Measurements from ENCODE around the gene APOBEC3C.
"Not testable (repeated sequence)": the region's sequence is repeated elsewhere in the genome, so short reads cannot be mapped to it uniquely, and the experiment has no call there.

Gene APOBEC3C
- total RNA-seq = 62.2 to 237 (median 202) reads per million in 4 experiments

DNA sequence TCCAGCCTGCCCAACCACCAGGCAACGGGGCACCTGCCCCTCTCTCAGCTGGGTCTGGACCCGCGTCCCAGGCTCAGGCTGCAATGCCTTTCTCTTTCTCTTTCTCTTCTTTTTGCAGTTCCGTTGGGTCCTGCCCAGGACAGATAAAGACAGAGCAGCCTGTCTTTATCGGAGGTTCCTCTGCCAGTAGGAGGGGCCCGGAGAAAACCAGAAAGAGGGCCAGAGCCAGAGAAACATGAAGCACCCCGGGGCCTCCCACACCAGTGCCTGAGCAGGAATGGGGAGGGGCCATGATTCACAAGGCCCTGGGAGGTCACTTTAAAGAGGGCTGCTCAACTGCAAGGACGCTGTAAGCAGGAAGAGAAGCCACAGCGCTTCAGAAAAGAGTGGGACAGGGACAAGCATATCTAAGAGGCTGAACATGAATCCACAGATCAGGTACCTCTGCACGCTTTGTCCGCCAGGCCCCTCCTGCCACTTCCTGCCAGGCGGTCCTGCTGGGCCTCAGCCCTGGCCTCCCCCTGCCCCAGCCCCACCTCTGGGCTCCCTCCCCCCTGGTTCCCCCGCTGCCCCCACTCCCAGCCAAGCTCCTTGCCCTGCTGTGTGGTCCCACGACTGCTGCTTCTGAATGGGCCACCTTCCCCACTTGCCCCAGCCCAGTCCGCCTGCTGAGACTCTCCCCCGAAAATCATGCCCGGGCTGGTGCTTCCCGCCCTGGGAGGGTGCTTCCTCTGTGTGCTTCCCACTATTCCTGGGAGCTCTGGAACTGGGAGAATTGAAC lies at the start of gene APOBEC3C:
APOBEC3C (plus strand) TSS at position 316 of the 781 bp plus-strand sequence; CDS start at position 422, 106 bp downstream.
- peak; percentile 37 for DNase-seq

DNA sequence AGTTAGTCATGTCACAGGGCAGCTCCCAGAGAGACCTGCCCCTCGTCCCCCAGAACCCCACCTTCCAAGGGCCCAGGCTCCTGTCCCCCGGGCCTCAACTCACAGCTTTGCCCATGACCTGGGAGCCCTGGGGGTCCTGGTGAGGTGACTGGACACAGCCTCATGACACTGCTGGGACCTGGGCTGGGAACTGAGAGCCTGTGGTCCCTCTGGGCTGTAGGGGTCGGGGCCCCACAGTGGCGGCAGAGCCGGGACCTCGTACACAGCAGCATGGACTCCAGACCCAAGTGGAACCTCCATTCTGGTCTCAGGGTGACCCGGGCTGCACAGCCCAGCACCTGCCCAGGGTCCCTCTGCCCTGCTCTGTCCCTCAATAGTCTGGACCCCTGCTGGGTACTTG lies 49.8 kb upstream of the APOBEC3C start:
- no peak for DNase-seq

DNA sequence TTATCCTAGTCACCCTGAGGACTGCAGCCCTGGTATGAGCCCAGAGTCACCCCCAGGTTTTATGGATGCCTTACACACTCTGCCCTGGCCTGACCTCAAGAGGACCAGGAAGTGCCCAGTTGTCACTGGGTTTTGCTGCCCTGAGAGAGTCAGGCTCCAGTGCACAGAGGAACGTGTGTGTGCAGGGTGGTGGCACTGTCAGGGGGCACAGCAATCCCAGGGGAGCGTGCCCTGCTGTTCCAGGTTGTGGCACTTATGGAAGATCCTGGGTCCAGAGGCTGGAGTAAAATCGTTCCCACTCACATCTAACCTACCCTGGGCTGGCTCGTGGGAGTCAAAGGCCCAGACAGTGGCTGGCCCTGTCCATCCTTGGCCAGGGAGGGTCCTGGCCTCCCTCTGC lies 49.1 kb upstream of the APOBEC3C start:
- no peak for DNase-seq

DNA sequence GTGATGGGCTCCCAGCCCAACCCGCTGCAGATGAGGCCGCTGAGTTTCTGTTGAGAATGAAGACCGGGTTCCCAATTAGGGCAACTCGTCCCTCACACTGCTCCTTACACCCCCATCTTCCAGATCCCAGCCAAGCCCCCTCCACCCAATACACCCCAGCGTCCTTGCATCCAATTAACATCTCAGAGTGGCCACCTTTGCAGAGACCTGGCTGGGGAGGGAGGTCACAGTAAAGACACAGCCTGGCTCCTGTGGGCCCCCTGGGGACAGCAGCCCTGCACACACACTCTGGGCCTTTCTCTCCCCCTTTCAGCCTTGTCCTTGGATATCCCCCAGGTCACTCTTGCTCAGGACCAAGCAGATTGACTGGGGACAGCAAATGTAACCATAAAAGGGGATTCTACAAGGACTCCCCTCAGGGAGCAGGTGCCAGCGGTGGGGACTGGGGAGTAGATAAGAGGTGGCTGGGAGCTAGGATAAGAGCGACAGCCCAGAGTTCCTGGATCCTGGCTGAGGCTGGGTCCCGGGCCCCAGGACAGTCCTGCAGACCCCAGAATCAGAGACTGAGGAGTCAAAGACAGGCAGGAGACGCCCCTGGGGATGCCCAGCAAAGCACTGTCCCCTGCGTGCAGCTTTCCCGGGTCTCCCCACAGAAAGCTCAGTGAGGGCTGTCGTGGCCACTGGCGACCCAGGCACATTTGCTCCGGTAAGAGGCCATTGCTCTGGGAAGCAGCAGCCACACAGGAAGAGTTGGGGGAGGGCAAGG lies 48.3 kb upstream of the APOBEC3C start:
- no peak for DNase-seq

DNA sequence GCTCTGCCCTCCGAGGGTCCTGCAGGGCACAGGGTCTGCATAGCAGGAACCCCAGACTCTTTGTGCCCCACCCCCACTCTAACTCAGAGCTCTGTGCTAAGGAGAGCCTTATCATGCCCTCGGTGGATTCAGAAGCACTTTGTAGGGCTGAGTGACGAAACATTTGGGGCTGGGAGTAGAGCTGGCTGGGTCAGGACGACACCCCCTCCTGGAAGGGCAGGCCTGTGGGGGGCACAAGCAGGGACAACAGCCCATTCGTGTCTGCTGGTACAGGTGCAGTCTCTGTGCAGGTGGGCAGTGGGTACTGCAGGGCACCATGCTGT lies 47.7 kb upstream of the APOBEC3C start:
- no peak for DNase-seq

DNA sequence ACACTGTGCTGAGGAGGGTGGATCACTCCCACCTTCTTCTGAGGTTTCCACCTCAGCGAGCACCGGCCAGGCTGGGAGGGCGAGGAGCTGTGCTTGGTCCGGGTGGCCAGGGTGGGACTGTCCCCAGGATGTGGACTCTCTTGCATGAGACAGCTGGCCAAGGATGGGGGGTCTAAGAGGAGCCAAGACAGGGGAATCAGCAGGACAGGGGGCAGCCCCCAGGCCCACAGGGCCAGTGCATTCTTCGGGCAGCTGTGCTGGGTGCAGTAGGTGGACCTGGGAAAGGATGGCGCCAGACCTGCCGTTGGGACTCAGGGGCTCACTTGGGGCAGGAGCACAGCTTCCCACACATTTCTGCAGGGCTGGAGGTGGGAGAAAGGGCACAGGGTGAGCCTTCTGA lies 47.1 kb upstream of the APOBEC3C start:
- DNase-seq = no peak

DNA sequence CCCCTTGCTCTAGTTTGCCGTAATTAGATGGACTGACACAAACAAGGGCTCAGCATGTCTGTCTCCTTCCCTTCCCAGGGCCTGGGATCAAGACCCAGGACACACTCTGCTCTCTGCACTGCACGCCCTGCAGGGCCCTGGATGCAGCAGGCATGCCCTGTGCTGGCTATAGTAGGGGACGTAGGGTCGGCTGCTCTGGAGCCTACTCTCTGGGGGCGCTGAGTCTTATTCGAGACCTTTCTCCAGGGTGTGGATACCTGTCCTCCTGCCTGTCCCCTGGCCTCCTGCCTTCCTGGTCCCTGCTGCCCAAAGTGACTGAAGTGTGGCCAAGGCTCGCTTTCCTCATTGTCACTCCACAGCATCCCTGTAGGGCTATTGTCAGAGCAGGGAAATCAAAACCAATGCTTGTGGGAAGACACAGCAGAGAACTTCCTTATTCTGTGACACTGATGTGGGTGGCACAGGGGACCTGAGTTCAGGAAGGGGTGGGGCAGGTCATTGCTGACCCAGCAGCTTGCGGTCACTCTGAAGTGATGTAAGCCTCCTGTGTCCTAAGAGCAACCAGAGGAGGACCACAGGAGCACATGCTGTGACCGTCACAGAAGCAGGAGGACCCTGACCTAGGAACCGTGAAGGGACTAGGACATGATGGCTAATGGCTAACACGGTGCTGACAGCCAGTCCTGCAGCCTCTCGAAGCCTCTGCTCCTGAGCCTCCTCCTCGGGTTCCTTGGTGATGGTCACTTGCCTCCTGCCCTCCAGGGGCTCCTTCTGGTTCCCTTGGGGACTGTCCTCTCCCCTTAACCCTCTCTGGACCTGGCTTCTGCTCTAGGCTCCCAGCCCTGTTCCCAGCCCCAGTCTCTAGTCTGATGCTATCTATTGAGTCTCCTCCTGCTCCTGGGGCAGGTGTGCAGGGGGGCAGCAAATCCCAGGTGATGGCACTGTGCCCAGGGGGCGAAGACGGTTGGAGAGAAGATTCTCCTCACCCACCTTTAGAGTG lies 46.3 kb upstream of the APOBEC3C start:
- no peak for DNase-seq

DNA sequence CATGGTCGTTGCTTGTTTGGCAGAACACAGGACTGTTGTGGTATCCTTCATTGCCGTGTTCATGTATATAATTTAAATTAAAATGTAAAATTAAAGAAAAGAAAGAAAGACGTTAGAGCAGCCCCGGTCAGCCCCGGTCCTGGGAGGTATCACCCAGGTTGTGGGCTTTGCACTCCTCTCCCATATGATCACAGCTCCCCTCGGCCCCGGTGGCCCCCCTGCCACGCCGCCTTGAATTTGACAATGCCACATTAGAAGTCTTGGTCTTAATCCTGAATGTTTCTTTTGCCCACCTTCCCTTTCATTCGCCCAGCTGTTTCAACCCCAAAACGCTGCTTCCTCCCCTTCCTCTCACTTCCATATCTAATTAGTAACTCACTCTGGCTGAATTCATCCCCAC lies 45.3 kb upstream of the APOBEC3C start:
- DNase-seq = no peak

DNA sequence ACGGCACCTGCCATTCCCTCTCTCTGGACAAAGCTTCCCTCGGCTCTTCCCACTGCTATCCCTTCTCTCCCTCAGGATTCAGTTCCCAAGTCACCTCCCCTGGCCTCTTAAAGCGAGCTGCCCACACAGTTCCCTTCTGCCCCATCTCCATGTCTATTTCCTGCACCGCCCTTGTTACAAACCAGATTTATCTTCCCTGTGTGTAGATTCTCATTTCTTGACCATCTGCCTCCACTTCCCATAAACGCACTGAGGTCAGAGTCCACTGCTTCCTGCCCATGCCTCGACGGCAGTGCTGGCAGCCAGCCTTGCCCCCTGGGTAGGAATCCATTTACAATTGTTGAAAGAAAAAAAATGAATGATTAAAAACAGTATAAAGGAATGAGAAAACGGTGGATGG lies 43.5 kb upstream of the APOBEC3C start:
- no peak for DNase-seq

DNA sequence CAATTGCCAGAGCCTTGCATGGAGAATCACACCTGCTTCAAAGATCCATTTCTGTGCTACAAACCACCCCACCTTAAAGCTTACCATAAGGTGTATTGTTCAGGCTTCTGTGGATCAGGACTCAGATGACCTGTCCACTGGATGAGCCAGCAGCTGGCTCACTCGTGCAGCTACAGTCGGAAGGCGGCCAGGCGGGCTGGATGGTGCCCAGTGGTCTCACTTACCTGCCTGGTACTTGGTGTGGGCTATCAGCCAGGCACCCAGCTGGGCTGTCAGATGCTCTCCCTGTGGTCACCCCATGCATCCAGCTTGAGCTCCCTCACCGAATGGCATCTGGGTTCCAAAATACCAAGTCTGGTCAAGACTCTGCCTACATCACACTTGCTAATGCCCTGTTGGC lies 42.9 kb upstream of the APOBEC3C start:
- no peak for DNase-seq

DNA sequence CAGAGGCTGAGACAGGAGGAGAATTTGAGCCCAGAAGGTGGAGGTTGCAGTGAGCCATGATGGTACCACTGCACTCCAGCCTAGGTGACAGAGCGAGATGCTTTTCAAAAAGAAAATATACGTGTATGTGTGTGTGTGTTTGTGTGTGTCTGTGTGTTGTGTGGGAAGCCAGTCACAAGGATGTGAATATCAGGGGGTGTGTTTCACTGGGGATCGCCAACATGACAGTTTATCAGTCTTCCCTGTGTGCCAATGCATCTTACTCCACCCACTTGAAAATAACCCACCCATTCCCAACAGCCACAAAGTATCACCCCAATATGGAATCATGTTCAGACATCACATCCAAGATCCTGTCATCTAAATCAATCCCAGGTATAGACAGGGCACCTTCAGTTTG lies 42.3 kb upstream of the APOBEC3C start:
- no peak for DNase-seq

DNA sequence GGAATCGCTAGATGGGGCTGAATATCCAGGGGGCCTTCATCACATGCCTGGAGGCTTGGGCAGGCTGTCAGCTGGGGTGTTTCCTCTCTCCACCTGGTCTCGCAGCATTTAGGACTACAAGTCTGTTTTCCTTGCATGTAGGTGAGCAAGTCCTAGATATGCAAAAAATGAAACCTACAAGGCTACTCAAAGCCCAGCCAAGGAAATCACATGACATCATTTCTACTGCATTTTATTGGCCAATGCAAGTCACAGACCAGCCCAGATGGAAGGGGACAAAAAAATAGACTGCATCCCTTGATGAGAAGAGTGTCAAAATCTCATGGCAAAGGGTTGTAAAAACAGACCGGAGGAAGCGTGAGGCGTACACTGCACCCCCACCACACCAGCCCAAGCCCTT lies 41.5 kb upstream of the APOBEC3C start:
- DNase-seq = no peak

DNA sequence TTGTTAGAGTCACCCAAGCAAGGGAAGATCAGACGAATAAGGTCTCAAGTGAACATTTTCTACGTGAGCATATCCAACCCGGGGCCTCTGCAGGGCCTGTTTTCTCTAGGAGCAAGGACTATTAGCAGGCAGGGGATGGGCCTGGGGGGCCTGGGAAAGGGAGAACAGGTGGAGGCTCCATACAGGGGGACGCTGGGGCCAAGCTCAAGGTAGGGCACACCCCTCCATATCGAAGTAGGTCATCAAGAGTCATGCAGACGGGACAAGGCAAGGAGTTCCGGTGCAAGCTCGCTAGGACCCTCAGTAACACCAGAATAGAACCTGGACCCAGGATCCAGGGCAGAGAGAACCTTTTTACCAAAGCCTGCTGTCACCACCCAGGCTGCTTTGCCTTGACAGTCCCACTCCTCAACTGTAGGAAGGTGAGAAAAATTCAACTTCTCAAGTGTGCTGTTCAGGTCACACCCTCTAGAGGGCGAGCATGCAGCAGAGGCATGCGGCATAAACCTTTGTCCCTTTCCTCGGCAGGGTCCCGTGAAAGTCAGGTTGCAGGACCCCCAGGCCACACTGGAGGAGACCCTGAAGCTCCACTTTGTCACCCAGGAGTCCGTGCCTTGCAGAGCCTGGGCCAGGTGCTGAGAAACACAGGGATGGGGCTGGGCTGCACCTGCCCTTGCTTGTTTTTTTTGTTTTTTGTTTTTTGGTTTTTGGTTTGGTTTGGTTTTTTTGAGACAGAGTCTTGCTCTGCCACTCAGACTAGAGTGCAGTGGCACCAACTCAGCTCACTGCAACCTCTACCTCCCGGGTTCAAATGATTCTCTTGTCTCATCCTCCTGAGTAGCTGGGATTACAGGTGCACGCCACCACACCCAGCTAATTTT lies 40.5 kb upstream of the APOBEC3C start:
- DNase-seq = no peak

DNA sequence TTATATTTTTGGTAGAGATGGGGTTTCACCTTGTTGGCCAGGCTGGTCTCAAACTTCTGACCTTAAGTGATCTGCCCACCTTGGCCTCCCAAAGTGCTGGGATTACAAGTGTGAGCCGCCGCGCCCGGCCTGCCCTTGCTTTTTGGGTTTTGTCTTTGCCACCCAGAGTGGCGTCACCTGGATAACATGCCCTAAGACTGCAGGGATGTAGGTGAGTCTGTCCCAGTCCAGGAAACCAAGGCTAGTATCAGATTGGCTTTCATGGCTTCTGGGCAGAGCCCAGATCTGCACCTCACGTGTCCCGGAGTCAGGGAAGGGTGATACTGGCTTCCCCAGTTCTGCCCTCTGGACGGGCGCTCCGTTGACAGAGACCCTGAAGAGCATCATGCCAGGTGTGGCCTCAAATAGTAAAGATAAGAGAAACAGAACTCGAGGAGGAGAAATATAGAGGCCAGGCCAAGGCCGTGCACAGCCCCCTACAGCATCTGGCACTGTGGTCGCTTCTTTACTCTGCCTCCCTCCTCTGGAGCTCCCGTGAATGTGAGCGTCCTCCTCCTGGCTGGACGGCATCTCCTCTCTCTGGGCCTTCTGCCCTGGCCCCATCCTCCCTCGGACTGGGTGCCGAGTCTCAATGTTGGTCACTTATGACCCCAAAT lies 39.8 kb upstream of the APOBEC3C start:
- DNase-seq = no peak

DNA sequence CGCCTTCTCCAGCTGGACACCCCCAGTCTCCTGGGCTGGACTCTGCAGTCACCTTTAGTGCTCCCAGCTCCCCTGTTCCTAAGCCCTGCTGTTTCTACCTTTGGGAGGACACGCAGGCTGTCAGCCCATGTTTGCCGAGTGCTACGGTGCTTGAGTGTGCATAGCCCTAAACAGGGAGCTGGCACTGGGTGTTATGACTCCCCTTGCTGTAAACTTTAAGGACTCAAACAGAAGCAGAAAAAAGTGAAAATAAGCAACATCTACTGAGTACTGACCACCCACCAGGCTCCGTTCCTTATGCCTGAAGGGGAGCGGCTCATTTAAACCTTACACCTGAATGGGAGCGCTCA lies 39.3 kb upstream of the APOBEC3C start:
- DNase-seq = no peak

DNA sequence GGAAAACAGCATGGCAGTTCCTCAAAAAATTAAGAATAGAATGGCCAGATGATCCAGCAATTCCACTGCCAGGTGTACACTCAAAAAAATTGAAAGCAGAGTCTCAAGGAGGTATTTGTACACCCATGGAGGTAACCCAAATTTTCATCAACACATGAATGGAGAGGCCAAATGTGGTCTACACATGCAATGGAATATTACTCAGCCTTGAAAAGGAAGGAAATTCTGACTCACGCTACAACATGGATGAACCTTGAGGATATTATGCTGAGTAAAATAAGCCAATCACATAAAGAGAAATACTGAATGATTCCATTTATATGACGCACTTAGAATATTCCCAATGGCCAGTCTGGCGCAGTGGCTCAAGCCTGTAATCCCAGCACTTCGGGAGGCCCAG lies 36.8 kb upstream of the APOBEC3C start:
- DNase-seq = not testable (repeated sequence)

DNA sequence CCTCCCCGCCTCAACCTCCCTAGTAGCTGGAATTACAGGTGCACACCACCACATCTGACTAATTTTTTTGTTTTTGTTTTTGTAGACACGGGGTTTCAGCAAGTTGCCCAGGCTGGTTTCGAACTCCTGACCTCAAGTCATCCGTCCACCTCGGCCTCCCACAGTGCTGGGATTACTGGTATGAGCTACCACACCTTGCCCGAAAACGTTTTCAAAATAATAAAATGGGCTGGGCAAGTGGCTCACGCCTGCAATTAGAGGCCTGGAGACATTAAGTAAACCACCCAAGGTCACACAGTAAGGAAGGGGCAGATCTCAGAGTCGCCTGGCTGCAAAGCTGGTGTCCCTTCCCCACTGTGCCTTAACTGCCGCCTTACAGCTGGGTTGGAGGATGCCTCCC lies 33.5 kb upstream of the APOBEC3C start:
- DNase-seq = not testable (repeated sequence)

DNA sequence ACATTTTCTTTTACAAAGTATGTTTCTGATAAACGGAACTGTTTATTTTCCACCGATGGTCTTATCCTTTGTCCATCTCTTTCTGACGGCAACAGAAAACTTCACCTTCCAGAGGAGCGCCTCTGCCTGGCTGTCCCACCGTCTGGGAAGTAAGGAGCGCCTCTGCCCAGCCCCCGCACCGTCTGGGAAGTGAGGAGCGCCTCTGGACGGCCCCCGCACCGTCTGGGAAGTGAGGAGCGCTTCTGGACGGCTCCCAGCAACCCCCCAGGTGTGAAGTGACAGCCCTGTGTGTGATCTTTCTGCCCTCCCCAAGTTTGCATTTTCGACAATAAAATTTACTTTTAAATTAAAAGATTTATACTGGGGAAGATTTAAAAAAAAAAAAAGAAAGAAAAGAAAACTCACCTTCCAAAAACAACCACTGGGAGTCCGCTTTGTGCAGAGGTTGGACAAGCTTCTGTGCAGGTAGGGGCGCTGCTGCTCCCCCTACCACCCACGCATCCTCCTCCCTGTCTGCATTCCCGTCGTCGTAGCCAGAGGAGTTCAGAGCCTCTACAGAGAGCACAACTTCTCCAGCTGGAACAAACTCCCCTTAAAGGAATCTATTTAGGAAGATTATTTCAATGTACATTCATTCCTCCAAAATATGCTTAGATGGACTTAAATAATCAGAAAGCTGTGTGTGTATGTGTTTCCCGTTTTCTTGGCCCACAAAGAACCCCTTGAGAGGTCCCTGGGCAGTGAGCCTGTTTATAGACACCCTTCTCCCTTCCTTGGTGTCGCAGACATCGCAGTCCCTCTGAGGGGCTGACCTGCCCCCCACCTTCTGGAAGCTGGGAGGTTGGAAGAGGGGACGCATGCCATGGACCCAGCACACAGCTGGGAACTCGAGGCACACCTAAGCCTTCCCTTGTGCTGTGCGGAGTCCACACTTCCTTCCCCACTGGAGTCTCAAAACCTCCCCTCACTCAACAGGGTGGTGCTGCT lies 32.8 kb upstream of the APOBEC3C start:
- no peak for DNase-seq

DNA sequence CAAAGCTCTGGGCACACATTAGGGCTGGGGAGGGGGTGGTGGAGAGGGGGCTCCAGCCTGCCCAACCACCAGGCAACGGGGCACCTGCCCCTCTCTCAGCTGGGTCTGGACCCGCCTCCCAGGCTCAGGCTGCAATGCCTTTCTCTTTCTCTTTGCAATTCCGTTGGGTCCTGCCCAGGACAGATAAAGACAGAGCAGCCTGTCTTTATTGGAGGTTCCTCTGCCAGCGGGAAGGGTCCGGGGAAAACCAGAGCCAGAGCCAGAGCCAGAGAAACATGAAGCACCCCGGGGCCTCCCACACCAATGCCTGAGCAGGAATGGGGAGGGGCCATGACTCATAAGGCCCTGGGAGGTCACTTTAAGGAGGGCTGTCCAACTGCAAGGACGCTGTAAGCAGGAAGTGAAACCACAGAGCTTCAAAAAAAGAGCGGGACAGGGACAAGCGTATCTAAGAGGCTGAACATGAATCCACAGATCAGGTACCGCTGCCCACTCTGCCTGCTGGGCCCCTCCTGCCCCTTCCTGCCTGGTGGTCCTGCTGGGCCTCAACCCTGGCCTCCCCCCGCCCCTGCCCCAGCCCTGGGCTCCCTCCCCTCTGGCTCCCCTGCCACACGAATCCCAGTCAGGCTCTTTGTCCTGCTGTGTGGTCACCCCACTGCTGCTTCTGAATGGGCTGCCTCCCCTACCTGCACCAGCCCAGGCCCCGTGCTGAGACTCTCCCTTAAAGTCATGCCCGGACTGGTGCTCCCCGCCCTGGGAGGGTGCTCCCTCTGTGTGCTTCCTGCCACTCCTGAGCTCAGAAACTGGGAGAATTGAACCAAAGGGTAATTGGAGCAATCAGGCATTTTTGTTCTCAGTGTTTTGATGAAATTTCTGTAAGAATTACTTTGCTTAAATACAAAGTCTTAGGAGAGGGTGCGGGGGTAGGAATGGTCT lies 31.8 kb upstream of the APOBEC3C start, which contains the start of gene APOBEC3B:
APOBEC3B (plus strand) TSS at position 356 of the 936 bp plus-strand sequence; CDS start at position 463, 107 bp downstream.
- no peak for DNase-seq
